HUES48 (cell line): Measurements from ENCODE around the gene GNG3.
A peak's percentile ranks its signal among the peaks of the same experiment; 100 is the strongest.
"Not testable (repeated sequence)": the region's sequence is repeated elsewhere in the genome, so short reads cannot be mapped to it uniquely, and the experiment has no call there.

Experiments
- H3K27ac ChIP-seq: one replicate; pipeline ENCODE4 v1.7.0; 2013; ENCODE audit warnings: low read depth, low read length, inconsistent platforms
- H3K27me3 ChIP-seq: 2 replicates; pipeline ENCODE4 v1.6.1; 2013; ENCODE audit warnings: mild to moderate bottlenecking, low read length; ENCODE audit not compliant: control insufficient read depth, insufficient read depth
- H3K36me3 ChIP-seq: 2 replicates; pipeline ENCODE4 v1.6.1; 2013; ENCODE audit warnings: low read length; ENCODE audit not compliant: control insufficient read depth, insufficient read depth
- H3K4me1 ChIP-seq: 2 replicates; pipeline ENCODE4 v1.6.1; 2013; ENCODE audit warnings: mild to moderate bottlenecking, low read length; ENCODE audit not compliant: control insufficient read depth, insufficient read depth
- H3K4me3 ChIP-seq: 2 replicates; pipeline ENCODE4 v1.5.1; 2013; ENCODE audit warnings: mild to moderate bottlenecking, low read depth, low read length
- H3K9ac ChIP-seq: 2 replicates; pipeline ENCODE4 v1.6.1; 2013; ENCODE audit warnings: mild to moderate bottlenecking, low read depth, low read length, moderate library complexity
- H3K9me3 ChIP-seq: 2 replicates; pipeline ENCODE4 v1.6.1; 2013; ENCODE audit warnings: low read length; ENCODE audit not compliant: control insufficient read depth, insufficient read depth

GNG3 gene

GRCh38 chr11:62673196-62673525 lies 34.3 kb upstream of the GNG3 start:
- no peak overlapping the region for H3K4me3 ChIP-seq
- H3K27me3 ChIP-seq = no peaks in the 10 kb centered on the region
- no peaks in the 10 kb centered on the region for H3K9me3 ChIP-seq
- H3K9ac ChIP-seq = no peak overlapping the region
- peaks cover 41% of the 10 kb centered on the region for H3K36me3 ChIP-seq
- peaks cover 5% of the 10 kb centered on the region; the same call in 1 of the 2 replicates for H3K4me1 ChIP-seq
- H3K27ac ChIP-seq = no peak overlapping the region

- not testable (repeated sequence) for H3K9me3 ChIP-seq, H3K4me1 ChIP-seq, H3K27ac ChIP-seq, H3K4me3 ChIP-seq, H3K27me3 ChIP-seq, H3K9ac ChIP-seq
- H3K36me3 ChIP-seq = peaks cover 41% of the 10 kb centered on the region
Observed at GRCh38 chr11:62675415-62675814, 32.1 kb upstream of the GNG3 start.

- no peaks in the 10 kb centered on the region for H3K27me3 ChIP-seq
- peaks cover 41% of the 10 kb centered on the region for H3K36me3 ChIP-seq
- H3K27ac ChIP-seq = no peak overlapping the region
- no peaks in the 10 kb centered on the region for H3K9me3 ChIP-seq
- no peak overlapping the region for H3K4me3 ChIP-seq
- H3K9ac ChIP-seq = no peak overlapping the region
- H3K4me1 ChIP-seq = peaks cover 9% of the 10 kb centered on the region; the same call in 1 of the 2 replicates
Observed at GRCh38 chr11:62676698-62677097, 30.8 kb upstream of the GNG3 start.

- no peak overlapping the region for H3K4me3 ChIP-seq
- H3K4me1 ChIP-seq = peaks cover 9% of the 10 kb centered on the region; the same call in 1 of the 2 replicates
- no peak overlapping the region for H3K27ac ChIP-seq
- H3K9me3 ChIP-seq = no peaks in the 10 kb centered on the region
- no peak overlapping the region for H3K9ac ChIP-seq
- H3K36me3 ChIP-seq = peaks cover 41% of the 10 kb centered on the region
- H3K27me3 ChIP-seq = no peaks in the 10 kb centered on the region
Observed at GRCh38 chr11:62677156-62677555, 30.3 kb upstream of the GNG3 start.

- Histone ChIP-seq H3K4me1 (peaks cover 9% of the 10 kb centered on the region; the same call in 1 of the 2 replicates), H3K4me3 (peak overlapping the region; percentile 88), H3K36me3 (peaks cover 41% of the 10 kb centered on the region), H3K27ac (no peak overlapping the region), H3K9ac (no peak overlapping the region), H3K27me3 (no peaks in the 10 kb centered on the region), H3K9me3 (no peaks in the 10 kb centered on the region)
Observed at GRCh38 chr11:62677714-62678113, 29.8 kb upstream of the GNG3 start.

- peaks cover 35% of the 10 kb centered on the region for H3K36me3 ChIP-seq
- no peaks in the 10 kb centered on the region for H3K9me3 ChIP-seq
- peak overlapping the region; percentile 73 for H3K9ac ChIP-seq
- peak overlapping the region; percentile 73 for H3K27ac ChIP-seq
- H3K4me3 ChIP-seq = peak overlapping the region; percentile 88
- H3K4me1 ChIP-seq = peaks cover 9% of the 10 kb centered on the region; the same call in 1 of the 2 replicates
- H3K27me3 ChIP-seq = no peaks in the 10 kb centered on the region
Observed at GRCh38 chr11:62678433-62678769, 29.1 kb upstream of the GNG3 start.

- Histone ChIP-seq H3K9ac (peak within 1 kb of the TSS; percentile 73), H3K27ac (peak within 1 kb of the TSS; percentile 73), H3K36me3 (peaks cover 29% of the 10 kb centered on the region), H3K27me3 (no peaks in the 10 kb centered on the region), H3K4me1 (peaks cover 9% of the 10 kb centered on the region; the same call in 1 of the 2 replicates), H3K4me3 (peak within 1 kb of the TSS; percentile 88), H3K9me3 (no peaks in the 10 kb centered on the region)
Observed at GRCh38 chr11:62678770-62679696, 28.4 kb upstream of the GNG3 start, which contains the start of gene UBXN1. Gene UBXN1, minus strand, starts transcription at chr11:62679073. Its CDS starts 150 bp downstream, at chr11:62678923.

- Histone ChIP-seq H3K9ac (no peak overlapping the region), H3K4me1 (peaks cover 9% of the 10 kb centered on the region; the same call in 1 of the 2 replicates), H3K36me3 (peaks cover 21% of the 10 kb centered on the region), H3K27ac (no peak overlapping the region), H3K27me3 (no peaks in the 10 kb centered on the region), H3K4me3 (no peak overlapping the region), H3K9me3 (no peaks in the 10 kb centered on the region)
Observed at GRCh38 chr11:62680825-62681240, 26.6 kb upstream of the GNG3 start.

- H3K4me1 ChIP-seq = peaks cover 9% of the 10 kb centered on the region; the same call in 1 of the 2 replicates
- no peak overlapping the region for H3K9ac ChIP-seq
- H3K27me3 ChIP-seq = no peaks in the 10 kb centered on the region
- no peak overlapping the region for H3K4me3 ChIP-seq
- H3K36me3 ChIP-seq = peaks cover 7% of the 10 kb centered on the region
- H3K27ac ChIP-seq = no peak overlapping the region
- no peaks in the 10 kb centered on the region for H3K9me3 ChIP-seq
Observed at GRCh38 chr11:62682518-62682917, 25.0 kb upstream of the GNG3 start.

GRCh38 chr11:62687508-62688396 lies 19.7 kb upstream of the GNG3 start:
- H3K9ac ChIP-seq = no peak overlapping the region
- H3K36me3 ChIP-seq = peaks cover 29% of the 10 kb centered on the region
- H3K4me3 ChIP-seq = no peak overlapping the region
- H3K4me1 ChIP-seq = no peaks in the 10 kb centered on the region
- H3K9me3 ChIP-seq = no peaks in the 10 kb centered on the region
- H3K27ac ChIP-seq = no peak overlapping the region
- no peaks in the 10 kb centered on the region for H3K27me3 ChIP-seq
